Measurements from ENCODE around the gene NDUFB8.

NDUFB8 gene

GRCh38 chr10:100482834-100483185, 46.9 kb downstream of the NDUFB8 start:
- Histone ChIP-seq H3K9me3 (ENCODE audit: control insufficient read depth, insufficient read depth, low read depth, low read length) (no peaks in the 10 kb centered on the region), H3K4me1 (ENCODE audit: control insufficient read depth, insufficient read depth, low read length) (peaks cover 8% of the 10 kb centered on the region), H3K27ac (ENCODE audit: extremely low read depth, low read depth, low read length) (no peak overlapping the region), H3K36me3 (ENCODE audit: control insufficient read depth in 2 of 2, insufficient read depth in 1 of 2, low read length in 2 of 2) (peaks cover 0 to 29% of the 10 kb centered on the region in 2 experiments; a peak in 1 of 3 replicates), H3K4me3 (ENCODE audit: low read depth, low read length) (no peak overlapping the region; the same call in 1 of the 2 replicates)
- no peak for TF ChIP-seq ZNF140 (tag by site-specific recombination; IDR thresholded peaks at IDR 0.05)
- no peak for TF ChIP-seq BCL11A (tag by site-specific recombination; IDR thresholded peaks at IDR 0.05; ENCODE audit: low read depth)
- TF ChIP-seq ZSCAN16 (tag by site-specific recombination; IDR thresholded peaks at IDR 0.05), result no peak
- peak; percentile 61 for TF ChIP-seq ZBTB17 (tag by site-specific recombination; IDR thresholded peaks at IDR 0.05)
- no peak for TF ChIP-seq ZNF114 (tag by site-specific recombination; IDR thresholded peaks at IDR 0.05)
- no peak for TF ChIP-seq MZF1 (tag by site-specific recombination; IDR thresholded peaks at IDR 0.05; ENCODE audit: borderline replicate concordance)
- TF ChIP-seq ZNF621 (tag by site-specific recombination; IDR thresholded peaks at IDR 0.05), result no peak
- TF ChIP-seq ZNF571 (tag by site-specific recombination; IDR thresholded peaks at IDR 0.05), result no peak
- CTCF ChIA-PET, result interaction anchor here (0.6 to 4.2 kb wide), 33 partner anchors 9 to 1601 kb away, joined by 3 to 40 read pairs (median 4); partner anchors contain the start of genes NDUFB8, SCD and SEC31B
- POLR2A ChIA-PET, result interaction anchor here (0.8 to 0.9 kb wide), 2 partner anchors 53 to 110 kb away, joined by 3 to 4 read pairs; partner anchors contain the start of gene HIF1AN

GRCh38 chr10:100482181-100482833, 47.4 kb downstream of the NDUFB8 start:
- CTCF ChIA-PET, result interaction anchor here (0.6 to 4.2 kb wide), 34 partner anchors 8 to 1602 kb away, joined by 3 to 40 read pairs (median 4); partner anchors contain the start of genes NDUFB8, SCD and SEC31B
- Histone ChIP-seq H3K4me3 (ENCODE audit: low read depth, low read length) (peak overlapping the region; percentile 40), H3K9me3 (ENCODE audit: control insufficient read depth, insufficient read depth, low read depth, low read length) (no peaks in the 10 kb centered on the region), H3K27ac (ENCODE audit: extremely low read depth, low read depth, low read length) (peak overlapping the region; percentile 33; the same call in 1 of the 2 replicates), H3K36me3 (ENCODE audit: control insufficient read depth in 2 of 2, insufficient read depth in 1 of 2, low read length in 2 of 2) (peaks cover 0 to 24% of the 10 kb centered on the region in 2 experiments; a peak in 1 of 3 replicates), H3K4me1 (ENCODE audit: control insufficient read depth, insufficient read depth, low read length) (peaks cover 8% of the 10 kb centered on the region)
- POLR2A ChIA-PET, result interaction anchor here (0.6 to 0.9 kb wide), 3 partner anchors 48 to 109 kb away, joined by 3 to 4 read pairs (median 3); partner anchors contain the start of gene HIF1AN
- TF ChIP-seq PRDM1 (tag by site-specific recombination; IDR thresholded peaks at IDR 0.05) (peak; percentile 75; the same call in 1 of the 2 replicates), ZBTB48 (tag by site-specific recombination; IDR thresholded peaks at IDR 0.05) (0 out of 2 replicates have a peak, but pooled peaks have one; percentile 40), ZEB2 (tag by site-specific recombination; IDR thresholded peaks at IDR 0.05) (peak; percentile 50; the same call in 1 of the 2 replicates), ZNF600 (tag by site-specific recombination; IDR thresholded peaks at IDR 0.05) (peak; percentile 83; the same call in 1 of the 2 replicates), SCRT2 (tag by site-specific recombination; IDR thresholded peaks at IDR 0.05) (peak; percentile 94), ZNF184 (tag by site-specific recombination; IDR thresholded peaks at IDR 0.05) (no peak), ZIC2 (tag by site-specific recombination; IDR thresholded peaks at IDR 0.05) (peak; percentile 14; the same call in 1 of the 2 replicates), ZBTB11 (tag by site-specific recombination; conservative IDR thresholded peaks at IDR 0.05; ENCODE audit: low read depth) (0 out of 2 replicates have a peak, but pooled peaks have one; percentile 19), GLI2 (tag by site-specific recombination; IDR thresholded peaks at IDR 0.05; ENCODE audit: borderline replicate concordance, low read depth) (no peak), ZNF658 (tag by site-specific recombination; IDR thresholded peaks at IDR 0.05) (no peak), ZNF335 (tag by site-specific recombination; conservative IDR thresholded peaks at IDR 0.05) (peak; percentile 91), ZNF121 (tag by site-specific recombination; IDR thresholded peaks at IDR 0.05) (0 out of 2 replicates have a peak, but pooled peaks have one; percentile 33), SP3 (tag by site-specific recombination; IDR thresholded peaks at IDR 0.05) (0 out of 2 replicates have a peak, but pooled peaks have one; percentile 18), ZNF501 (tag by site-specific recombination; IDR thresholded peaks at IDR 0.05) (0 out of 2 replicates have a peak, but pooled peaks have one; percentile 46), ZNF76 (tag by site-specific recombination; IDR thresholded peaks at IDR 0.05; ENCODE audit: borderline replicate concordance, low read depth) (peak; percentile 65; the same call in 1 of the 2 replicates), PRDM4 (tag by site-specific recombination; IDR thresholded peaks at IDR 0.05) (peak; percentile 89), ZSCAN30 (tag by site-specific recombination; IDR thresholded peaks at IDR 0.05) (peak; percentile 48; the same call in 1 of the 2 replicates)
- TF ChIP-seq, protein P1, sequence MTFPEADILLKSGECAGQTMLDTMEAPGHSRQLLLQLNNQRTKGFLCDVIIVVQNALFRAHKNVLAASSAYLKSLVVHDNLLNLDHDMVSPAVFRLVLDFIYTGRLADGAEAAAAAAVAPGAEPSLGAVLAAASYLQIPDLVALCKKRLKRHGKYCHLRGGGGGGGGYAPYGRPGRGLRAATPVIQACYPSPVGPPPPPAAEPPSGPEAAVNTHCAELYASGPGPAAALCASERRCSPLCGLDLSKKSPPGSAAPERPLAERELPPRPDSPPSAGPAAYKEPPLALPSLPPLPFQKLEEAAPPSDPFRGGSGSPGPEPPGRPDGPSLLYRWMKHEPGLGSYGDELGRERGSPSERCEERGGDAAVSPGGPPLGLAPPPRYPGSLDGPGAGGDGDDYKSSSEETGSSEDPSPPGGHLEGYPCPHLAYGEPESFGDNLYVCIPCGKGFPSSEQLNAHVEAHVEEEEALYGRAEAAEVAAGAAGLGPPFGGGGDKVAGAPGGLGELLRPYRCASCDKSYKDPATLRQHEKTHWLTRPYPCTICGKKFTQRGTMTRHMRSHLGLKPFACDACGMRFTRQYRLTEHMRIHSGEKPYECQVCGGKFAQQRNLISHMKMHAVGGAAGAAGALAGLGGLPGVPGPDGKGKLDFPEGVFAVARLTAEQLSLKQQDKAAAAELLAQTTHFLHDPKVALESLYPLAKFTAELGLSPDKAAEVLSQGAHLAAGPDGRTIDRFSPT (tag by site-specific recombination; IDR thresholded peaks at IDR 0.05), result peak; percentile 75
